ENCODE measurements around the gene RGL2.

GRCh38 chr6:33294086-33294823, 4.5 kb downstream of the RGL2 start:
- TF ChIP-seq CTCF (IDR thresholded peaks at IDR 0.05) (no peak), ZFX (IDR thresholded peaks at IDR 0.05; ENCODE audit: borderline replicate concordance) (no peak)
